HG03196 (cell line): Measurements from ENCODE around the gene GAL3ST2.

ENCODE experiments used
- ATAC-seq: cut with Tn5 transposase; IDR thresholded peaks from one replicate; pipeline ENCODE4 v1.9.1; 2021; ENCODE audit not compliant: unreplicated experiment

The GAL3ST2 gene

DNA sequence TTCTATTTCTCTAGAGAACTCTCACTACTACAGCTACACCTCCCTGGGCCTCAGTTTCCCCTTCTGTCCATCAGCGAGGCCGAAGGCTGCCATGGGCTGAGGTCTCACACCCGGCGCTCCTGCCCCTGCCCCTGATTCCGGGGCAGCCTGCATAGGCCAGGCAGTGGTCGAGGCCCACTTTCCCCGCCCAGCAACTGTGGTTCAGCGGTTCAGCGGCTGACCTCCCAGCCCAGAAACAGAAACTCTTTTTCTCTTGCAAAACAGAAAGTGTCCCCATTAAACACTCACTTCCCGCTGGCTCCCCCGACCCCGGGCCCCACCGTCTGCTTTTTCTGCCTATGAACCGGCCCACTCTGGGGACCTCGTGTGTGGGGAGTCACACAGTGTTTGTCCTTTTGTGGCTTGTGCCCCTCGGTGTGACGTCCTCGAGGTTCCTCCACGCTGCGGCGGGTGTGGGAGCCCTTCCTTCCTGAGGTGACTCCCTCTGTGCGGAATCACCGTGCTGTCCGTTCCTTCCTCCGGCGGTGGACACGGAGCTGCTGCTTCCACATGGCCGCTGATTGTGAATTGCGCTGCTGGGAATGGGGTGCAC lies 66.1 kb downstream of the GAL3ST2 start:
- ATAC-seq = no peak

DNA sequence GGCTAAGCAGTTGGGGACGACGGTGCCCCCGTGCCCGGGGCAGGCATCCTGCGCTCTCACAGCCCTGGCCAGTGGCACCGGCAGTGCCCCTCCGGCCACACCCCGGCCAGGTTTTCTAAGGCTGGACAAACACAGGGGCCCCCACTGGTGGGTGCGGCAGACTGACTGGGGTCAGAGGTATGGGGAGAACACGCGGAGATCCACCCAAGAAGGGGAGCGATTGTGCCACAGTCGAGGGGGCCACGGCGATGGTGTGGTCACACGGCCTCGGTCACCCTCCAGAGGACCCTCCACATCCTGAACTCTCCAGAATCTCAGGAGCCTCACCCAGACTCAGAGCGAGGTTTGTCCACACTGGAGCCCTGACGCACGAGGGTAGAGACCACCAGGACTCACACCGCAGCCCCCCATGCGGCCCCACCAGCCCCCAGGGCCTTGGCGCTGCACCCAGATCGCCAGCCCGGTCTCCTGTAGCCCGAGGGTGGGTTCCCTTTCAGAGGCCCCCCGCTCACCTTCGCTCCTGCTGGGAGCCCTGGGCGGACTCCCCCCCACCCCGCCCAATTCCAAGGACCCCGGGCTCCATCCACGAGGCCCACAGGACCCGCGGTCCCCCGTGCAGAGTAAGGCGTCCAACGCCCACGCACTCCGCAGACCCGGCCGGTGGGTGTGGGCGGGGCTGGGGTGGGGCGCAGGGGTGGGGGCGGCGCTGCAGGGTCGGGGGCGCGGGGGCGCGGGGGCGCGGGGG lies 66.9 kb downstream of the GAL3ST2 start:
- ATAC-seq = no peak

DNA sequence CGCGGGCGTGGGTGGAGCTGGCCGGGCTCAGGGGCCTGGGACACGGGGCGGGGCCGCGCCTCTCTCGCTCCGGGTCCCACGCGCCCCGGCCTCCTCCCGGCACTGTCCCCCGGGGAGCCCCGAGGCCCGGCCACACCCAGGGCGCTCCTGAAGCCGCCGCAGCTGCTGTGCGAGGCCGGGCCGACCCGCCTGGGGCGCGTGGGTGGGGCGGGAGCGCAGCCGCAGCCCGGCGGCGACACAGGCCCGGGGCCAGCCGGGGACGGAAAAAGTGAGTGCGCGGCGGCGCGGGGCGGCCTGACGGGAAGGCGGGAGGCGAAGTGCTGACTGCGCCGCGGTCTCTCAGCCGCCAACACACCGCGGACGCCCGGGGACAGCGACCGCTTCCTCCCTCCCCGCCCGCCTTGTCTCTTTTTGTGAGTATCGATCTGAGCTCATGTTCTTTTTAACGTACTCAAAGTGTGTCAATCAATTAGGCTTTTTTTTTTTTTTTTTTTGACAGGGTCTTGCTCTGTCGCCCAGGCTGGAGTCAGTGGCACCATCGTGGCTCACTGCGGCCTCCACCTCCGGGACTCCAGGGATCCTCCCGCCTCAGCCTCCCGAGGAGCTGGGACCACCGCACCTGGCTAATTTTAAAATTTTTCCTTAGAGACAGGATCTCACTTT lies 67.6 kb downstream of the GAL3ST2 start:
- ATAC-seq = peak; percentile 70

DNA sequence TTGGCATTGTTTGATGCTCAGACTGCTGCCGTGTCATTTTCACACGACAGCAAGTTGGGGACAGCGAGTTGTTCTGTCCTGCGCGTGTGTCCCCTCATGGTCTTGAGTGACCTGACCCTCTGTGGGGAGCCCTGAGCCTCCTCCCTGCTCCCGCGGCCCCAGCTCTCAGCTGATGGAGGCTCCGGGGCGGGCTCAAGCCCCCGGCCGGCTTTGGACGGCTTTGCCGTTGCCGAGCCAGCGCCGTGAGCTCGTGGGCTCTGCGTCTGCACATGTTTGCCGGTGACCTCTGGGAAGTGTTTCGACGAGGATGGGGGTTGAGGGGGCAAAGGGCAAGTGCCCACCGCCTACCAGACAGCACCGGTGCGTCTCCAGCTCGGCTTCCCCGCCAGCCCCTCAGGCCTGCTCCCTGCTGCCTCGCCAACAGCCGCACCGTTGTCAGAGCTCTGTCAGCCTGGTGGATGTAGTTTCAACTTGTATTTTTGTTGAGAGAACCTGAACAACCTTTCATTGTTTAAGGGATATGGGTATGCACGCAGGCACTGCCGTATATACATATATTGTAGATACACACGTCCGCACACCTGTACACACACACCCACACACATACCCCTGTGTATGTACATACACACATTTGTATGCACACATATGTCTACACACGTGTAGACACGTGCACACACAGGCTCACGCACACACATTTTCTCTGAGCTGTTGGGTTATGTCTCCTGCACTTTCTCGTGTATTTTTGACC lies 68.4 kb downstream of the GAL3ST2 start:
- no peak for ATAC-seq

DNA sequence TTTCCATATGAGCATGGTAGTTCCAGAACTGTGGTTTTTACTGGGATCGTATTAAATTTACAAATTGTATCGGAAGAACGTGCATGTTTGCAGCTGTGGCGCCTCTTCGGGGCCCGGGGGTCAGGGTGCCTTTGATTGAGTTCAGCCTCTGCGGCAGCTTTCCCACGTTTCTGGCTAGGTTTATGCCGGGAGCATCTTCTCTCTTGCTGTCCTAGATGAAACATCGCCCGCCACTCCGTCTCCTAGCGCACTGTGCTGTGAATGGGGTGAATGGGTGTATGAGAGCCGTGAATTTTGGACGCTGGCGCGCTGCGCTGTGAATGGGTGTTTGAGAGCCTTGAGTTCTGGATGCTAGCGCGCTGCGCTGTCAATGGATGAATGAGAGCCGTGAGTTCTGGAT lies 69.8 kb downstream of the GAL3ST2 start:
- no peak for ATAC-seq

DNA sequence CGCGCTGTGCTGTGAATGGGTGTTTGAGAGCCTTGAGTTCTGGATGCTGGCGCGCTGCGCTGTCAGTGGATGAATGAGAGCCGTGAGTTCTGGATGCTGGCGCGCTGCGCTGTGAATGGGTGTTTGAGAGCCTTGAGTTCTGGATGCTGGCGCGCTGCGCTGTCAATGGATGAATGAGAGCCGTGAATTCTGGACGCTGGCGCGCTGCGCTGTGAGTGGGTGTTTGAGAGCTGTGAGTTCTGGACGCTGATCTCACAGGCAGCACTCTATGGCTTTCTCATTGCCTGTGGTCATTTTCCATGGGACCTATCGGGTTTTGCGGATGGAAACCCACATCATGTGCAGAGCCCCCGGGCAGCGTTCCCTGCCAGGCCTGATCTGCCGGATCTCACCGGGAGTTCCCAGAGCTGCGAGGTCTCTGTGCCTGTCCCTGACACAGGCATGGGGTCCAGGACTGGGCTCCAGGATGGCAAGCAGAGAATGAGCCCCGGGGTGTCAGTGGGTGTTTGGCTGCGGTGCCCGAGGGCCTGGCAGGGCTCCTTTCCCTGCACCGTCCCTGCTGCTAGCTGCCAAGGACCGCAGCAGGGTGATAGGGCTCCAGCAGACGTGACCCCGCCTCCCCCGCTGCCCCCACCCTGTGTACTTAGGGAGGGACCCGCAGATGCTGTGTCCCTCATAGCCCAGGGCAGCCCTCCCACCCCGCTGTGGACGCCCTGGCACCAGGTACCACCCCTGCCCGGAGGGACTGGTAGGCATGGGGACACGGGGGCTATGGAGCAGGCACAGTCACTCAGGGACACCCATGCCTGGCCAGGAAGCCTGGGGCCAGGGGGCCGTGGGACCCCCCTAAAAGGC lies 72.4 kb downstream of the GAL3ST2 start:
- ATAC-seq = no peak

DNA sequence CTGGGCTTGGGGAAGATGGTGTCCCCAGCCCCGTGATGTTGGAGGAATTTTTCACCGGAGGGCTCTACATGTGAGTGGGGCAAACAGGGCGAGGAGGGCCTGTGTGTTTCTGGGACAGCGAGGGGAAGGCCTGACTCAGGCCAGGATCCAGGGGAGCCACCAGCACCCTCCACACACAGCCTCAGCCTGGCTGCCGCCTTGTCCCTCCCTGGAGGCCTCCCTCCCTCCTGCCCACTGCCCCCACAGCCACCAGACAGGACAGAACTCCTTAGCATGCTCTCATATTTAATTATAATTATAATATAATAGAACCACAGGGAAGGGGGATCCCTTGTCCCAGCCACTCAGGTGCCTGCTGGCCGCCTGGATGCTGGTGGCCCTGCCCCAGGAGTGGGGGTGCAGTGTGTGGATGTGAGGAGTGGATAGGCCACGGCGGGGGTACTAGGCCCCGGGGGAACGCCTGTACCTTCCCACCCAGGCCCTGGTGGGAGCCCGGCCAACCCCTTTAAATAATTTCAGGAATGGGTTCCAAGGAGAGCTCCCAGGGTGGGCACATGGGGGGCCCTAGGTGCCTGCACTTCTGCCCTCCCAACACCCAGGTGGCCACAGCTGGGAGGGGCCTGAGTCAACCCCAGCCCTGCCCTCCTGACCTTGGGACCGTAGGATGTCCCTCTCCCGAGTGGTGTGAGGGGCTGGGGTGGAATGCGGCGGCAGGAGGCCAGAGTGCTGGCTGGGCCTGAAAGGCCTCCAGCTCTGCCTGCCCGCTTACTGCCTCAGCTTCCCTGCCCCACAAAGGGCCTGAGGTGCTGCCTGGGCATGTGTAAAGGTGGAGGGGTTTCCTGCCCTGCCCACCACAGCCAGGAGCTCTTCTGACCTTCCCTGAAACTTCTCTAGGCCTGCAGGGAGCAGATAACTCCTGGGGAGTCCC lies 73.3 kb downstream of the GAL3ST2 start:
- no peak for ATAC-seq

DNA sequence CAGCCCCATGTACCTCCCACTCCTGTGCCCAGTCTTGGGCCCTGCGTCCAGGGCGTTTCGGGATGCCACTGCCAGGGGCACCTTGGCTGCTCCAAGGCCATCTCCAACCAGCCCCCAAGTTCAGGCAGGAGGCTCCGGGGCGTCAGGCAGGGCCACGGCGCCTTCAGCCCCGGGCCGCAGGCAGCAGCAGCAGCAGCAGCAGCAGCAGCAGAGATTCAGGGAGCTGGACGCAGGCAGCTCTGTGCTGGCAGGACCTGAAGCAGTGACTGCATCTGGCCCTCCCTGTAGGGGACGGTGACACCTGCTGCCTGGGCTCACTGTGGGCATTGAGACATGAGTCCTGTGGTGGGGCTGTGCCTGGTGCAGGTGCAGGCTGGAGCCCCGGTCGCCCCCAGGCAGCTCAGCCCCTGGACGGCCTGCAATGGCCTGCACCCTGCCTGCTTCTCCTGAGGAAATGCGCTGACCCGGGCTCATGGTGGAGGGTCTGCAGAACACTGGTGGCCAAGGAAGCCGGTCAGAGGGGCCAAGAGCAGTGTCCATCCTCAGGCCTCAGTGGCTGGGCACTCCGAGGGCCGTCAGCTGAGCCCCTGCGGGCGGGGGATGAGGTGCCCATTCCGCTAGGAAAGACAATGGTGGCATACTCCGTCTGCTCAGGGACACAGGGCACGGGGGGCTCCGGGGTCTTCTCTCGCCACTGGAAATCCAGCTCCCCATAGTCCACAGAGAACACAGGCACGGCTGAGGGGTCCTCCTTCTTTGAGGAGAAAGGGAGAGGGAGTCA lies 74.1 kb downstream of the GAL3ST2 start:
- ATAC-seq = no peak

DNA sequence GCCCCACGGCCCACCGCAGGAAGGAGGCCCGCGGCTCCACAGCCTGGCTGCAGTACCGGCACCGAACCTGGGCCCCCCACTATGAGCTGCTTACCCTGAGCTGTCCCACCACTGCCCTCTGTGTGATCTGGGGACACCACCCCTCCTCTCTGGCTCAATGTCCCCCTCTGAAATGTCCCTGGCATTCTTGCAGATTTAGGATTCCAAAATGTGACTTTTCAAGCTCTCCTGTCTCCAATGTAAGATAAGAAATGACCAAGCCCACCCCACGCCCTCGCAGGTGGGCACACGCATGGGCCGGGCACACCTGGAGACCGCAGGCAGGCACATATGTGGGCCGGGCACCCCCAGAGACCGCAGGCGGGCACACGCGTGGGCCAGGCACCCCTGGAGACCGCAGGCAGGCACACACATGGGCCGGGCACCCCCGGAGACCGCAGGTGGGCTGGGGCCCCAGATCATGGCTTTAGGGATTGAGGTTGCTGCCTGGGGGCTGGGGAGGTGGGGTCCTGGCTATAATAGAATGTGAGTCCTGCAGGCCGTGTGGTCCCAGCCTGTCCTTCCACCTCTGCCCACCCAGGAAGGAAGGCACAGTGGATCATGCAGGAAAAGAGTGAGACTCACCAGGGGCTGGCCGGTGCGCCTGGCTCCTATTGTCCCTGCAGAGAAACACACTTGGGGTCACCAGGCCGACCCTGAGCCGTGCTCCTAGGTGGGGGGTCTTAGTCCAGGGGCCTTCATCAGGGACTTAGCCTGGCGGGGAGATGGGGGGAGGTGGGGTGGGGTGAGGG lies 74.9 kb downstream of the GAL3ST2 start:
- no peak for ATAC-seq

DNA sequence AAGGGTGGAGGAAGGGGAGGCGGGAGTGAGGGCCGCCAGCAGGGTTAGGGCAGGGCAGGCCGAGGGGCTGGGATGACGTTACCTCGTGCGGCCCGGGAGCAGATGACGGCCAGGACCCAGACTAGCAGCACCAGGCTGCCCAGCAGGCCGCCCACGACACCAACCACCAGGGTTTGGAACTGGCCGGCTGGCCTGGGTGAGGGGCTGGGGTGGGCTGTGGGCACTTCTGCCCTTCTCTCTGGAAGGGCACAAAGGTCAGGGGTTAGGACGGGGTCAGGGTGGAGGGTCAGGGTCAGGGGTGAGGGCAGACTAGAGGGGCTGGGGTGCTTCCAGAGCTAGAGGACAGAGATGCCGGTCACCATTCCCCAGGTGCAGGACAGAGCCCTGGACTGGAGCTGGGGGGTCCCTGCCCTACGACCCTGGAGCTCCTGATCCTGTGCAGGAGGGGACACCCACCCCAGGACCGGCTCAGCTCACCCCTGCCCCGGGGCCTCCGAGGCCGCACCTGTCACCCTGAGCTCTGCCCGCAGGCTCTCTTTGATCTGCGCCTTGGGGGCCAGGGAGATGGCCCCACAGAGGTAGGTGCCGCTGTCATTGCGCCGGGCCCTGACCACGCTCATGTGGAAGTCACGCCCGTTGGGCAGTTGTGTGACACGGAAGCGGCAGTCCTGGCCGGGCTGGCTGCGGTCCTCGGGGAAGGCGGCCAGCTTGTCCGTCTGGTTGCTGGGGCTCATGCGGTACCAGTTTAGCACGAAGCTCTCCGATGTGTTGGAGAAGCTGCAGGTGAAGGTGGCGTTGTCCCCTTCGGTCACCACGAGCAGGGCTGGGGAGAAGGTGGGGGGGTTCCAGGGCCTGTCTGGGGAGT lies 75.7 kb downstream of the GAL3ST2 start:
- no peak for ATAC-seq

DNA sequence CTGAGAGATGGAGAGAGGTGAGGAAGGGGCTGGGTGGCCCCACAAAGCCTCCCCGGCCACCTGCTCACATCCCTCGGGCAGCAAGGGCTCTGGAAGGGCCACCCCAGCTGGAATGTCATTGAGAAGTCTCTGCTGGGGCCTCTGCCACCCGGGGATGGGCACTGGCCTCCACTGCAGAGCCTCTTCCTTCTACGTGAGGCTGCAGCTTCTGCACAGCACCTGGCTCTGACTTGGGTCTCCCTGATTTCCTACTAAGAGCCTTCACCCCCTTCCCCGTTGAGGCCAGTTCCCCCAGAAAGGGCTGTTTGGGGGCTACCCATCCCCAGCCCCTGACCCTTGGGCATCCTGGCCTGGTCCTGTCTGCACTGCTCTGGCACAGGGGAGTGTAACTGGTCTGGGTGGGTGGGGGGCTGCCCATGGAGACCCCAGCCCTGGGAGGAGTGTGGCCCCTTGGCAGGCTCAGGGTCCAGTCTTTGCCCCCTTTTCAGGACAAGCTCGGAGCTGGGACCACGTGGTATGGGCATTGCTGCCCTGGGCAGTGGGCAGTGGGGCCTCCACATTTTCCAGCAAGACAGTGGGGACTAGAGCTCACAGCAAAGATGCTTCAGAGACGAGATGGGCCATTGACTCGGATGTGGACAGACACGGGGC lies 76.5 kb downstream of the GAL3ST2 start:
- ATAC-seq = no peak
